HG03439 (cell line): ENCODE measurements around the gene PPFIA3.
"Not testable (repeated sequence)": the region's sequence is repeated elsewhere in the genome, so short reads cannot be mapped to it uniquely, and the experiment has no call there.

Experiments used
- ATAC-seq: cut with Tn5 transposase; IDR thresholded peaks from one replicate; pipeline ENCODE4 v1.9.1; 2021; ENCODE audit warnings: mild to moderate bottlenecking, moderate library complexity; ENCODE audit not compliant: unreplicated experiment

The PPFIA3 gene

DNA sequence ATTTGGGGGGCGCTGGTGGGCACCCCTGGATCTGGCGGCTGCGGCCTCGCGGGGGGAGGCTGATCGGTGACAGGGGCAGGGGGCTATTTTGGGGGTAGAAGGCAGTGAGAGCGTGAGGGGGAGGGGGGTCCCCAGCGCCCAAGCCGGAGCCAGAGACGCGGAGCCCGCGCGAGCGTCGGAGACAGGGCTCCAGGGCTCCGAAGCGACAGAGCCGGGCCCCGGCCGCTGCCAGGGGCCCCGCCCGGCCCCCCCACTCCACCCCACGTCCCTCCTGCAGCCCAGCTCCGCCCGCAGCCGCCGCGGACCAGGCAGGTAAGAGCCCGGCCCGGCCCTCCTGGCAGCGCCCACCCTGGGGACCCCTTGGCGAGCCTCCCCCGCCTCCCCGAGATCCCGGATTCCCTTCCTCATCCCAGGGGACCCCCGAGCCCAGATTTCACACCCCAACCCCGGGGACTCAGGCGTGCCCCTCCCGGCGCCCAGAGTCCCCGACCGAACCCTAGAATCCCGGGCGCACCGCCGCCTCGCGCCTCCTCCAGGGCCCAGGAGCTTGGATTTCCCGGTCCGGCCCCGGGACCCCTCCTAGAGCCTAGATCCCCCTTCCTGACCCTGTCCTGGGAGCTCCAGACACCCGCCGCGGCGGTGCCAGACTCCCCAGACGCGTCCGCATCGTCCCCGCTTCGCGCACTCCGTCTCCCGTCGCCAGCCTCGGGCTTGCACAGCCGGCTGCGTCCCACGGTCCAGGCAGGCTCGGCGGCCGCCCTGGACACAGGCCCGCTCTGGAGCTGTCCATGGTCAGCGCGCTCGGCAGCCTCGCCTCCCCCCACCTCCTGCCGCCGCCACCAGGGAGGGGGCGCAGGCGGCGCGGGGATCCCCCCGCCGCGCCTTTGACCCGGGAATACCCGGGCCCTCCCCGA, at the start of gene PPFIA3:
Gene PPFIA3, plus strand, starts transcription at position 134 of the 914 bp plus-strand sequence. CDS start 8,330 bp downstream, outside the sequence.
- ATAC-seq = no peak

DNA sequence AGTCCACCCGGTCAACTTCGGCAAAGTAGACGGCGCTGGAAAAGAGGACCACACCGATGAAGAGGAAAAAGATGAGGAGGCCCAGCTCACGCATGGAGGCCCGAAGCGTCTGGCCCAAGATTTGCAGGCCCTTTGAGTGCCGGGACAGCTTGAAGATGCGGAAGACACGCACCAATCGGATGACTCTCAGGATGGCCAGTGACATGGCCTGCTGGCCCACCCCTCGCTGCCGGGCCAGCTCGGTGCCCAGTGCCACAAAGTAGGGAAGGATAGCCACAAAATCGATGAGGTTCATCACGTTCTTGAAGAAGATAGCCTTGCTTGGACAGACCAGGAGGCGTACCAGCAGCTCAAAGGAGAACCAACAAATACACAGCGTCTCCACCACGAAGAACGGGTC, 48.9 kb upstream of the PPFIA3 start:
- ATAC-seq = no peak

DNA sequence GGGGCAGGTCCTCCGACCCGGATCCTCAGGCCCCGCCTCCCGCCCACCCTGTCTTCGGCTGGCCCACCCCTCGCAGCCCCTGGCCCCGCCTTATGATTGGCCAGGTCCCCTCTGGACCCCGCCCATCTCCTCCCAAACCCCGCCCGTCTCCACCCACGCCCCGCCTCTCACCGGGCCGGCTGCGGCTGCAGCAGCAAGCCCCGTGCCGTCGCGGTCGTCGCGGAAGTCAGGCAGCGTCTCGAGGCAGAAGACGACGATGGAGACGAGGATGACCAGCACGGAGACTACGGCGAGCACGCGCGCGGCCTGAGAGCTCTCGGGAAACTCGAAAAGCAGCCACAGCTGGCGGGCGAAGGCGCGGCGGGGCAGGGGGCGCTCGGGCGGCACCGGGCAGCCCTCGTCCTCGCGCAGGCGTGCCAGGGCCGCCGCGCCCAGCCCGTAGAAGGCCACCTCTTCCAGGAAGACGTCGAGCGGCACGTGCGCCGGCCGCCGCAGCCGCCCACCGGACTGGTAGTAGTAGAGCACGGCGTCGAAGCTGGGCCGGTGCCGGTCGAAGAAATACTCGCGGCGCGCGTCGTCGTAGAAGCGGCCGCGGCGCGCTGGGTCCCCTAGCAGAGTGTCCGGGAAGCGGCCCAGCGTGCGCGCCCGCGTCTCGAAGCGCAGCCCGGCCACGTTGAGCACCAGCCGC, 47.3 kb upstream of the PPFIA3 start:
- ATAC-seq = no peak

DNA sequence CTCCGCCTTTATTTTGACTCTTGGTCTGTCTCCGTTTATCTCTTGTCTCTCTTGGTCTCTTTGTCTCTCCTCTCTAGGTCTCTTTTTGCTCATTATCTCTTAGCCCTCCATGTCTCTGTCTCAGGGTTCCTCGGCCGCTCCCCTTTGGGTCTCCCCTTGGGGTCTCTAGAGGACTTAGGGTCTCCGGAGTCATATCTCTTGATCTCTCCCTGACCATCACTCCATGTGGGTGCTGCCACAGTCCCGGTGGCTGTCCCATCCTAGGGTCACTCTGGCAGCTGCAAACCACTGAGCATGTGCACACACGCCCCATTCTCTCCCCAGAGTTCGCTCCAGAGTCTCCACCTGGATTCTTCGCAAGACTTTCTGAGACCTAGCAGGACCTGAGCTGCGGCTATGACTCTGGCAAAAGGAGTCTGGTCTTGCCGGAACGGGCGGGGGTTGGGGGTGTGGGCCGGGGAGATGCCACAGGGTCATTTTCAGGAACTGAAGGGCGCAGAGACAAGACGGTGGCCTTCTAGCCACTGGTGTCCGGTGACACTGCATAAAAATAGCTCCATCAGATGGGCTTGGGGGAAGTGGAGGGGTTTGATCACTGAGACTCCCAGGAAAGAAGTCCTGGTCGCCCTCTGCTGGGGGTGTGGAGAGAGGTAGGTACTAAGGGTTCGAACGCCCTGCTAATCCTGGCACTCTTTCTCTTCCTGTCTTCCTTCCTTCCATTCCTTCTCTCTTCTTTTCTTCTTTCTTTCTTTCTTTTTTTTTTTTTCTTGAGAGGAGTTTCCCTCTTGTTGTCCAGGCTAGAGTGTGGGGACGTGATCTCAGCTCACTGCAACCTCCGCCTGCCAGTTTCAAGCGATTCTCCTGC, 45.6 kb upstream of the PPFIA3 start:
- no peak for ATAC-seq

DNA sequence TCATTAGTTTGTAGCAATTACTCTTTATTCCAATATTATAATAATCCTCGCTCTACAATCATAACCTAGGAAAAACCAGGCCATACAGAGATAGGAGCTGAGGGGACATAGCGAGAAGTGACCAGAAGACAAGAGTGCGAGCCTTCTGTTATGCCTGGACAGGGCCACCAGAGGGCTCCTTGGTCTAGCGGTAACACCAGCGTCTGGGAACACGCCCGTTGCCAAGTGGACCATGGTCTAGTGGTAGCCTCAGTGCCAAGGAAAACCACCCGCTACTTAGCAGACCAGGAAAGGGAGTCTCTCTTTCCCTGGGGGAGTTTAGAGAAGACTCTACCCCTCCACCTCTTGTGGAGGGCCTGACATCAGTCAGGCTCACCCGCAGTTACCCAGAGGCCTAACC, 44.5 kb upstream of the PPFIA3 start:
- ATAC-seq = not testable (repeated sequence)

DNA sequence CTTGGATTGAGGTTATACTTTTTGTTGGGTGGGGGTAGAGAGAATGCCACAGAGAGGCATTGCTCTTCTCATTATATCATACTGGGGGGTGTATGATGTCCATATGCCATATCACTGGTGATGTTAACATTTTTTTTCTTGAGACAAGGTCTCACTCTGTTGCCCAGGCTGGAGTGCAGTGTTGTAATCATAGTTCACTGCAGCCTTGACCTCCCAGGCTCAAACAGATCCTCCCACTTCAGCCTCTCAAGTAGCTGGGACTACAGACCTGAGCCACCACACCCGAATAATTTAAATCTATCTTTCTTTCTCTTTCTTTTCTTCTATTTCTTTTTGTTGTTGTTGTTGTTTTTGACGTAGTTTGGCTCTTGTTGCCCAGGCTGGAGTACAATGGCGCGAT, 39.0 kb upstream of the PPFIA3 start:
- no peak for ATAC-seq

DNA sequence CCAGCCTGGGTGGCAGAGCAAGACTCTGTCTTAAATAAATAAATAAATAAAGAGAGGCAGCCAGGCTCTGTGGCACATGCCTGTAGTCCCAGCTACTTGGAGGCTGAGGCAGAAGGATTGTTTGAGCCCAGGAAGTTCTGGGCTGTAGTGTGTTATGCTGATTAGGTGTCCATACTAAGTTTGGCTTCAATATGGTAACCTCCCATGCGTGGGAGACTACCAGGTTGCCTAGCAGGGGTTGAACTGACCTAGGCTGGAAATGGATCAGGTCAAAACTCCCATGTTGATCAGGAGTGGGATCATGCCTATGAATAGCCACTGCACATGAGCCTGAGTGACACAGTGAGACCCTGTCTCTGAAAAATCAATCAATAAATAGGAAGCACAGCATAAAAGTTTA, 38.1 kb upstream of the PPFIA3 start:
- ATAC-seq = no peak

DNA sequence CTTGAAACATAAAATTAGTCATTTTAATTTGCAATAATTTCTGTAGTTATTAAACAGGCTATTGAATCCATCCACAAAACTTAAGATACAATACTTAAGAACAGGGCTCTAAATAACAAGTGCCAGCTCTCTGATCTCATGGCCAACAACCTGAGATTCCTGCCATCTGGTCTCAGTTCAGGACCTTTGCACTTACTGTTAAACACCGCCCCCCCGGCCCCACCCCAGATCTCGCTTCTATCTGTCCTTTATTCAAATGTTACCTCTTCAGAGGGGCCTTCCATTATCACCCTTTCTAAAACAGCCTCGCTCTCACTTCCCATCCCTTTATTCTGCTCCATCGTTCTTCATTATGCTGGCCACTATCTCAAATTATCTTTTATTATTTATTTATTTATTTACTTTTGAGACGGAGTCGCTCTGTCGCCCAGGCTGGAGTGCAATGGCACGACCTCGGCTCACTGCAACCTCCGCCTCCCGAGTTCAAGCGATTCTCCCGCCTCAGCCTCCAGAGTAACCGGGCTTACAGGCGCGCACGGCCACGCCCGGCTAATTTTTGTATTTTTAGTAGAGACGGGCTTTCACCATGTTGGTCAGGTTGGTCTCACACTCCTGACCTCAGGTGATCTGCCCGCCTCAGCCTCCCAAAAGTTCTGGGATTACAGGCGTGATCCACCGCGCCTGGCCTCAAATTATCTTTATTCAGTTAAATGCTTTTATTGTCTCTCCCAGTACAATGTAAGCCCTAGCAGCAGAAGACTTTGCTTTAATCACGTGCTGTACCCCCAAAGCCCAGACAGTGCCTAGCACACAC, 34.9 kb upstream of the PPFIA3 start:
- ATAC-seq = no peak

DNA sequence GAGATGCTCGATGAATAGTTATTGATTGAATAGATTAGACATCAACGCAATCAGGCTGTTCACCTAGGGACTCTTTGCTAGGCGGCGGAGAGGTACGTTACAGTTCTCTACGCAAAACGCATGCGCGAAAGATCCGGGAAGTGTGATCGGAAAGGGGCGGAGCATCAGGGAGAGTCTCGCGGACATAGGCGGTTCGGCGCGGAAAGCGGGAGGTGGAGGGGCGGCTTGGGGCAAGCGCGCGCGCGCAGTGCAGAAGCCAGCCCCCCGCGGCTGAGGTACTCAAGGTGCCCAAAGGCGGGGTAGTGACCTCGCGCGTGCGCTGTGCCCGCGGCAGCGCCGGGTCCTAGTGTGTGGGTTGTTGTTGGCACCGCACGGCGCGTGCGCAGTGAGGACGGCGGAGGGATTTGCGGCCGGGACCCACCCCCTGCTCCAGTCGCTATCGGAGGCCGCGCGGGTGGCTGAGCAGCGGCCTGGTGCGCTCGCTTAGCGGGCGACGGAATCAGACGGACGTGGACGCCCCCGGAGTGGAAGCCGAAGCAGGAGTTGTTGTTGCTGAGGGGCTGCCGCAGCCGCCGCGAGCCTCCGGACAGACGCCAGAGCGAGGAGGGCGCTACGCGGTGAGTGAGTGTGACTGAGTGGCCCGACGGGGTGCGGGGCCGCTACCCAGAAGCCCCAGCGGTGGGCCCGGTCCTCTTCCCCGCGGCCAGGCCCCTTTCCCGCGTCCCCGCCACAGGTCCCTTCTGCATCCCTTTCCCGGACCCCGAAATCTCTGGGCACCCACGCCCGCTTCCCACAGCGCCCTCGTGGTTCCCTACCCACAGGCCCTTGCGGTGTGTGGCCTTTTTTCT, 34.1 kb upstream of the PPFIA3 start, which contains the start of gene SNRNP70:
Gene SNRNP70, plus strand, starts transcription at position 432 of the 848 bp plus-strand sequence. CDS start 964 bp downstream, outside the sequence.
- peak; percentile 84 for ATAC-seq

DNA sequence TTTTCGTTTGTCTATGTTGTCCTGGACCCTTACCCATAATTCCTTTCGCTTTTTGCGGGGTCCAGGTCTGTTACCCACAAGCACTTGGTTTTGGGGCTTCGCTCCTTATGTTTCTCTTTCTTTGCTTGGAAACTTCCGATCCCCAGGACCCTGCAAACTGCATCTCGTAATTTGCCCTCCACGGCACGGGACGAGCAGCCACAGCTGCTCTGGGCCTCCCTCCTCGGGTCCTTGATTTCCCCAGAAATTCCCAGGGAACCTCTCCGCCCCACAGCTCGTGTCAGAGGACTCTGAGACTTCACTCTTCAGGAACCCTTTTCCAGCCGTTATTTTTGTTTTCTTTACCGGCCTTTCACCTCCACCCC, 33.5 kb upstream of the PPFIA3 start:
- no peak for ATAC-seq

DNA sequence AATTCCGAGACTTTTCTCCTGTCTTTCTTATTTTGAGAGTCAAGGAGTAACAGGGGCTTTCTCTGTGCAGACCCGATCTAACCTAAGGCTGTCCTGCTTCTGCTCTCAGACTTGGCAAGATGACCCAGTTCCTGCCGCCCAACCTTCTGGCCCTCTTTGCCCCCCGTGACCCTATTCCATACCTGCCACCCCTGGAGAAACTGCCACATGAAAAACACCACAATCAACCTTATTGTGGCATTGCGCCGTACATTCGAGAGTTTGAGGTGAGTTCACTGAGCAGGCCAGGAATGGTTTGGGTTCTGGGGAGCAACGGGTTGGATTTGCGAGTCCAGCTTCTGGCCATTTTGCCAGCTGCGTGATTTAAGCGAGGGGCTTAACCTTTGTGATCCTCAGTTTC, 33.0 kb upstream of the PPFIA3 start:
- no peak for ATAC-seq

DNA sequence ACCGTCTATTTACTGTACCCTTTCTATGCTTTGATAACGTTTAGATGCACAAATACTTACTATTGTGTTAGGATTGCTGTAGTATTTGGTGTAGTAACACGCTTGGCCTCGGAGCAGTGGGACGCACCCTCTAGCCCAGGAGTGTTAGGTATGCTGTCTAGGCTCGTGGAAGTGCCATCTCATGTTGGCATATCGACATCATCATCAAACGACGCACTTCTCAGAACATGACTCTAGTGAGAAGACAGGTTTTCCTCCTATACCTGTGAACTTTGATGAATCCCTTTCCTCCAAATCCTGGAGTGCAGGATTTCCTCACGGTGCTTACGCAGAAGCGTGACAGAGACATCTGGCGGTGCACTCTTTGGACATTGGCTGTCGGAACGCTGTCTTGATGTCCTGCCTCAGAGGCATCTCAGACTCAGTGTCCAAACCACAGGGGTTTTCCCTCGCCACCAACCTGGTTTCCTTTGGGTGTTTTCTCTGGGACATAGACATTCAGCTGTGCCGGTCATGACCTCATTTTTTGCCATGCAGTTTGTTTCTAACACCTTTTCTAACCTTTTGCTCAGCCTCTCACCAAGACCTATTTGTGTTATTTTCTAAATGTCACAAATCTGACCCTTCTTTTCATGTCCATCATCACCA, 27.8 kb upstream of the PPFIA3 start:
- ATAC-seq = no peak

DNA sequence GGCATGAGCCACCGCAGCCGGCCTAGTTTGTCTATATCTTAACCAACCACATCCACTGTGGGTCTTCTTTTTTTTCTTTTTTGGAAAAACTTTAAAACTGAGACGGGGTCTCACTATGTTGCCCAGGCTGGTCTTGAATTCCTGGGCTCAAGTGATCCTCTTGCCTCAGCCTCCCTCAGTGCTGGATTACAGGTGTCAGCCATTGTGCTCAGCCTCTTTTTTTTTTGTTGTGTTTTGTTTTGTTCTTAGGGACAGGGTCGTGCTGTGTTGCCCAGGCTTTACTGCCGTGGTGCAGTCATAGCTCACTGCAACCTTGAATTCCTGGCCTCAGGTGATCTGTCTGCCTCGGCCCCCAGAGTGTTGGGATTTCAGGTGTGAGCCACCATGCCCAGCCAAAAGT, 26.7 kb upstream of the PPFIA3 start:
- no peak for ATAC-seq

DNA sequence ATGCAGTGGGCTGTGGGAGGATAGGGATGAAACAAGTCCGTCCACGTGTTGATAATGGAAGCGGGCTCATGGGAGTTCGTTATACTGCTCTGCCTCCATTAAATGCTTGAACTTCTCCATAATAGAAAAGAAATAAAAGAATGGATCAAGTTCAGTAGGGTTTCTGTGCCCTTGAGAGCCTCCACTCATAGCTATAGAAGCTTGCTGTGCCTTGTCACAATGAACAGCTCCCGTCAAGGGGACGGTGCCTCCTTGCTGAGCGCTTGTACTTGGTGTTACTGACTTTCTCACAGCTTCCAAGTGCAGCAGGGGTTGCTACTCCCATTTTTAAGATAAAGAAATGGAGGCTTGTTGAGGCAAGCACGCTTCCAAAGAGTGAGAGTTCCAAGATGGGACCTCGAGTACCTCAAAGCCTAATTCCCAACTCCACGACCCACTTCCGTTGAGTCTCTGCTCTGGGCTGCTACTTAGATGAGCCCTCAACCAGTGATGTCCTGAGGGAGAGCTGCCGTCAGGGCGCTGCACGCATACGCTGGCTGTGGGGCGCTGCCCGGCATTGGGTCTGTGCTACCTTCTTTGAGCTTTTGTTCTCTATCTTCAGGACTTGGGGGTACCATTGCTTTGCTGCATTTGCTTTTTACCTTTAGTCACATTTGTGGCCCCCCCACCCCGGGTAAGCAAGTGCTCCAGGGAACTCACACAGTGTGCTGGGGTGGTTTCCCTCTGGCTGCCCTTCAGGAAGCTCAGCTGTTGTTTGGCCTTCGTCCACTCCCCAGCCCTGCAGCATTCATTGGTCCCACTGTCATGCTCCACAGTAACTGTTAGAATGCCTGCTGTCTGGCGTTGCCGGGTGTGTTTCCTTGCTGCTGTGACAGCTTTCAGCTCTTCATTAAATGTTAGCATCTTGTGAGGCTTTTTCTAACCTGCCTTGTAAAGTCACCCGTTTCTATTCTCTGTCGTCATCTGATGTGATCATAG, 24.6 kb upstream of the PPFIA3 start:
- no peak for ATAC-seq

DNA sequence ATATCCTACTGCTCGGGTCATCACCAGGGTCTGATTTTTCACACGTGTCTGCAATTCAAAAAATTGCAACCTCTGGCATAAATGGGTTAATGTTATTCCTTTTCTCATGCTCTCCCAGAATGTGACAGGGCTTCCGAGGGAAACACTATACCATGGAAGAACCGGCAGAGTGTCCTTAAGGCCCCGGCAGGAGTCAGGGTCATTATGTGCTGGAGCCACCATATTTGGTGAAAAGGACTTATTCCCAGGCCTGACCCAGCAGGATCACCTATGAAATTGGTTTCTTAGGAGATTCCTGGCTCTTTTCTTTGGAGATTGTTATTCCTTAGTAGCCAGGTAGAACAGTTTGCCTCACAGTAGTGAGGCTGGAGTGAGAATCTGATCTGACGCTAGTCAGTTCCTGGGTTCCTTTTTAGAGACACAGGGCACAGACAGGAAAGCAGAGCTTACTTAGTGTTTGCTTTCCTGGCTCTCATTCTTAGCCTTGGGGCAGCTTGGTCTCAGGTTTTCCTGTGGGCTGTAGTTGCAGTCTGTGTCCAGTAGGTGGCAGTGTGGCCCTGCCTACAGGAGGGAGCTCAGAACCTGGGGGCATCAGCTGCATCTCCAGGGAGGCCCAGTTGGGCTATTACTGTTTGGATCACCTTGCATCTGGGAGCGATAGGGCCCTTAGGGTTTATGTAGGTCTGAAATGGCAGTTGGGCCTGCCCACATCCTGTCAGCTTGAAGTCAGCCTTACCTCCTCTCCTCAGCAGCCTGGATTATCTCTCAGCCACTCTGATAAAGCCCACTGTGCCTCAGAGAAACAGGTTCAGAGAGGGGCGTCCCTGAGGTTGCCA, 21.7 kb upstream of the PPFIA3 start:
- ATAC-seq = no peak

DNA sequence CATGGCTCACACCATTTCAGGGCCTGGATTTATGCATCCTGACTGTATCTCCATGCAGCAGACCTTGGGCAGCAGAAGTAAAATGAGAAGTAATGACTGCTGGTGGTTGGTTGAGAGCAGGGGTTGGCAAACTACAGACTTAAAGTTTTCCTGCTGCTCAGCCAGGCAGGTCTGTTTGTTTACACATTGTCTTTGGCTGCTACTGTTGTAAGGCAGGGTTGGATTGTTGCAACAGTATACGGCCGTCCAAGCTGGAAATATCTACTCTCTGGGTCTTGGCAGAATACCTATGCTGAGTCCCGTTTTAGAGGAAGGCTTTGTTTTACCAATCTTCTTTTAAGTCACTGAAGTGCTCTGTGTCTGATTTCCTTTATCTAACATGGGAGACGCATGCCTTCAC, 20.5 kb upstream of the PPFIA3 start:
- ATAC-seq = no peak

DNA sequence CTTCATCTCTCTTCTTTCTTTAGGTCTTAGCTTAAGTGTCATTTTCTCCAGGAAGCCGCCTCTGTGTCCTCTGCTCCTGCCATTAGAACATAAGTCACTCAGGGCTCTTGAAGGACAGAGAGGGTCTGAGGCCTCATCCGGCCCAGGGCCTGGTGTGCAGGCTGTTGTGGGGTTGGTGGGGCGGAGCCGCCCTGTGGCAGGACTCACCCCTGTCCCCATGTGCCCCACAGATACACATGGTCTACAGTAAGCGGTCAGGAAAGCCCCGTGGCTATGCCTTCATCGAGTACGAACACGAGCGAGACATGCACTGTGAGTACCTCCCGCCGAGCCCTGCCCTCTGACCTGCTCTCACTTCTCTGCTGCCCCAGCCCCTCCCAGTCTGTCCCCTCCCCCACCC, 18.2 kb upstream of the PPFIA3 start:
- ATAC-seq = no peak
